Fibroblast of mammary gland (primary cell): ENCODE results near the gene FAM83G.

ENCODE experiments used
- DNase-seq: peaks from one replicate; pipeline ENCODE4 v3.0.0-alpha.2; 2010; ENCODE audit warnings: low read depth
- H3K4me3 ChIP-seq: 2 replicates; pipeline ENCODE4 v1.5.1; 2011; ENCODE audit warnings: low read depth, mild to moderate bottlenecking, low read length, moderate library complexity; ENCODE audit not compliant: control insufficient read depth
- TF ChIP-seq, protein P1 (sequence below): conservative IDR thresholded peaks from 2 replicates; pipeline ENCODE4 v1.5.1; 2011; ENCODE audit warnings: low read depth, low read length, inconsistent platforms; ENCODE audit not compliant: control insufficient read depth, insufficient read depth

Gene FAM83G

GRCh38 chr17:19013226-19013625, 8.7 kb upstream of the FAM83G start:
- TF ChIP-seq, protein P1, sequence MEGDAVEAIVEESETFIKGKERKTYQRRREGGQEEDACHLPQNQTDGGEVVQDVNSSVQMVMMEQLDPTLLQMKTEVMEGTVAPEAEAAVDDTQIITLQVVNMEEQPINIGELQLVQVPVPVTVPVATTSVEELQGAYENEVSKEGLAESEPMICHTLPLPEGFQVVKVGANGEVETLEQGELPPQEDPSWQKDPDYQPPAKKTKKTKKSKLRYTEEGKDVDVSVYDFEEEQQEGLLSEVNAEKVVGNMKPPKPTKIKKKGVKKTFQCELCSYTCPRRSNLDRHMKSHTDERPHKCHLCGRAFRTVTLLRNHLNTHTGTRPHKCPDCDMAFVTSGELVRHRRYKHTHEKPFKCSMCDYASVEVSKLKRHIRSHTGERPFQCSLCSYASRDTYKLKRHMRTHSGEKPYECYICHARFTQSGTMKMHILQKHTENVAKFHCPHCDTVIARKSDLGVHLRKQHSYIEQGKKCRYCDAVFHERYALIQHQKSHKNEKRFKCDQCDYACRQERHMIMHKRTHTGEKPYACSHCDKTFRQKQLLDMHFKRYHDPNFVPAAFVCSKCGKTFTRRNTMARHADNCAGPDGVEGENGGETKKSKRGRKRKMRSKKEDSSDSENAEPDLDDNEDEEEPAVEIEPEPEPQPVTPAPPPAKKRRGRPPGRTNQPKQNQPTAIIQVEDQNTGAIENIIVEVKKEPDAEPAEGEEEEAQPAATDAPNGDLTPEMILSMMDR, result no peak
- no peak overlapping the region for H3K4me3 ChIP-seq
- no peak for DNase-seq

GRCh38 chr17:19012171-19013080, 7.9 kb upstream of the FAM83G start:
- no peak for DNase-seq
- TF ChIP-seq, protein P1, result no peak

DNA sequence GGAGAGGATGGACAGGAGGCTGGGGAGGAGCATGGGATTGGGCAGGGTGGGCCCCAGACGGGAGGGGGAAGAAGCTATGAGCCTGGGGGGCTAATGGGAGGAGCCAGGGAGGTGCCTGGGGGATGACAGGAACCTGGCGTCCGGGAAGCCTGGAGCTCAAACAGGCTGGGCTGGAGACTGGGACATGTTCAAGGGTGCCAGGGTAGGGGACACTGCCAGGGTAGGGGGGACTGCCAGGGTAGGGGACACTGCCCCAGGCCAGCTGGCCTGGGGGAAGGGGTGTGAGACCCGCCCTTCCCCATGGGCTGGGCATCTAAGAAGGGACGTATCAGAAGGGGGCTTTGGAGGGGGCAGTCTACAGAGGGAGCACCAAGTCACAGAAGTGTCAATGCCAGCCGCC, 7.0 kb upstream of the FAM83G start:
- TF ChIP-seq, protein P1, result no peak
- no peak for DNase-seq
- H3K4me3 ChIP-seq, result no peak overlapping the region

More at GRCh38 chr17:19012171-19013080, 7.9 kb upstream of the FAM83G start:
- no peak overlapping the region for H3K4me3 ChIP-seq

- H3K4me3 ChIP-seq, result no peak overlapping the region
- peak; percentile 14 for DNase-seq
- TF ChIP-seq, protein P1, result no peak
Observed at GRCh38 chr17:19010729-19011505, 6.4 kb upstream of the FAM83G start.

GRCh38 chr17:19009970-19010369, 5.4 kb upstream of the FAM83G start:
- H3K4me3 ChIP-seq, result no peak overlapping the region
- TF ChIP-seq, protein P1, result no peak
- no peak for DNase-seq

DNA sequence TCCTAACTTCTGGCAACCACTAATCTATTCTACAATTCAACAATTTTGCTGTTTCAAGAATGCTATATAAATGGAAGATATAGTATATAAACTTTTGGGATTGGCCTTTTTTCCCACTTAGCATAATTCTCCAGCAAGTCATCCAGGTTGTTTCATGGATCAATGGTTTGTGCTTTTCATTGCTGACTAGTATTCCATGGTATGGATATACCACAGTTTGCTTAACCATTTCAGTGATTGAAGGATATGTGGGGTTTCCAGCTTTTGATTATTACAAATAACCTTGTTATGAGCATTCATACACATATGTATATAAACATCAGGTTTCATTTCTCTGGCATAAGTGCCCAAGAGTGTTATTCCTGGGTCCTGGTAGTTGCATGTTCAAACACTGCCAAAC, 2.1 kb upstream of the FAM83G start:
- no peak overlapping the region for H3K4me3 ChIP-seq
- DNase-seq, result no peak
- TF ChIP-seq, protein P1, result no peak
